Stimulated activated CD8-positive, alpha-beta memory T cell treated with anti-CD3 and anti-CD28 coated beads, Interleukin-7, amount 100 ng/mL, for 24 hours (primary cell): ENCODE data around the gene PPIF.

Experiments used
- DNase-seq: peaks from one replicate; pipeline ENCODE4 v3.0.0-alpha.2; 2020; ENCODE audit warnings: low read depth

Gene PPIF

DNA sequence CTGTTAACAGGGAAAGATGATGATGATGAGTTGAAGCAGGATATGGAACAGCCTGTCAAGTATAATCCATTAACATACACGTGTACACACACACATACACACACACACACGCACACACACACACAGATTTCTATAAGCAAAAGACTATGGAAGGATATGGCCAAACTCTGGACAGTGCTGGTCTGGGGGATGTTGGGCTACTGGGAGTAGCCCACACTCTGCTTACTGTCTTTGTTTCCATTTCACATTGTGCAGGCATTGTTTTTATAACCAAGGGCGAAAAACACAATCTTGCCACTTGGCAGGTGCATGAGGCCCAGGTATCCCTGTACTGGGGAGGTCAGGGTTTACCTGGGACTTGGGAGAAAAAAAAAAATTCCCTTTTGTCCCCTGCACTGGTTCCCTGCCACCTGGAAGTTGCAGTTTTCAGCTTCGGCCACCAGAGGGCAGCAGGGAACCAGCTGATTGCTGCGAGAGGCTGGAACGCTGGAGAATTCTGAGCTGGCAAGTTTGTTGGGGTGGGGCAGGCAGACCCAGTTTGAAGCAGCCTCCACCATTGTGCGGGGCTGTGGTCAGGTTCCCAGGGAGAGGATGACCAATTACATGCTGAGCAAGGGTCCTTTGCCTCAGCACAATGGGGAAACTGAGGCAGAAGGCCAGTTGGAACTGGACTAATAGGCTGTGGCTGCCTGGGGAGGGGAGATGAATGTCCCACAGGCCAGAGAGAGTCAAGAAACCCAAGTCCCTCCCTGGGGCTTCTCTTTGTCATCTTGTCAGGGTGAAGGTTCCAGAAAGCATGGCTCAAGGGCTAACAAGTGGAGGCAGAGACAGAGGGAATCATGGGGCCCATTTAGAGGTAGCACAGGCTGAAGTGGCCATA is 27.3 kb downstream of the PPIF start:
- DNase-seq = peak; percentile 68

DNA sequence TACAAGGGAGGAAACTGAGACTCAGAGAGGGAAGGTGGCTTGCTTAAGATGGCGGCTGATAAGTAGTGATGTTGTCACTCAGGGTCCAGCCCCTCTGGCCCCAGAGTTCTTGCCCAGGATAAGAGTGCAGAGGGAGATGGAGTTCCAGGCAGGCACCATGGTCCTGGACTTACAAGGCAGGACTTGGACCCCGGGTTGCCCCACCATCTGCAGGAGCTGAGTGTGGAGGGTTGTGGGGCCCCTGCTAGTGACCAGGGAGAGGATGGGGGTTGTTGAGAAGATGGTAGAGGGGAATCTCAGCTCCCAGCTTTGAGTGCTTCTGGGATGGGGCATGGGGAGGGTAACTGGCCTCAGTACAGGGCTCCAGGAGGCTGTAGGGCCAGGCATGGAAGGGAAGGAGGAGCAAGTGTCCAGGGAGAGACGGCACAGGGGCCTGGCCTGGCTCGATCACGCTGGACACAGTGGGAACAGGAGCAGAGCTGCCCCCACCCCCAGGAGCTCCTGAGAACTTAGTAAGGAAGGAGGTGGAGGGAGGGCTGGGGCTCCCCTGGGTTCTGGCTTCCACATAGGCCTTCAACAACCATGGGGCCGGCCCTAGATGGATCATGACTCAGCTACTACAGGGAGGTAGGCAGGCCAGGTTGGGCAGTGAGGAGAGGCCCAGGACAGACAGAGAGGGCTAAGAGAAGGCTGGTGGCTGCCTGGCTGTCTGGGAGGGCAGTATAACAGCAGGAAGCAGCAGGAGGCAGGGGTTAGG is 28.2 kb downstream of the PPIF start:
- no peak for DNase-seq

DNA sequence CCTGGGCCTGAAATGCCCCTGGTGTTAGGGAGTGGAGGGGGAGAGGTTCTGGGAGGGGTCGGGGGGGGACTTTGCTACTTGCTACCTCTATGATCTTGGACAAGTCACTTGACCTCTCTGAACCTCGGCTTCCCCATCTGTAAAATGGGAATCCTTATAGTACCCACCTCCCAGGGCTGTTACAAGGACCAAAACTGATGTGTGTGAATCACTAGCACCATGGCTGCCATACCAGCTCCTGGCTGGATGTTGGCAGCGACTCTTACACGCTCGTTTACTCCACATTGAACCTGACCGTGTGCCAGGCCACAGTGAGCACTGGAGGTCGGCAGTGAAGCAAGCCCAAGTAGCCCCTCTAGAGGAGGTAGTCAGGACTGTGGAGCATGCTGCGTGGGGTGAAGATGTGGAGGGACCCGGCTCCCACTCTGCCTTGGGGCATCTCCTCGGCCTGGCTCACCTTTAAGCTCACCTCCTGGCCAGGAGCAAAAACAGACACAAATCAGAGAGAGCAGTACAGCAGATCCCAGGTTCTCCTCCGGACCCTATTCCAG is 28.9 kb downstream of the PPIF start:
- DNase-seq = no peak

DNA sequence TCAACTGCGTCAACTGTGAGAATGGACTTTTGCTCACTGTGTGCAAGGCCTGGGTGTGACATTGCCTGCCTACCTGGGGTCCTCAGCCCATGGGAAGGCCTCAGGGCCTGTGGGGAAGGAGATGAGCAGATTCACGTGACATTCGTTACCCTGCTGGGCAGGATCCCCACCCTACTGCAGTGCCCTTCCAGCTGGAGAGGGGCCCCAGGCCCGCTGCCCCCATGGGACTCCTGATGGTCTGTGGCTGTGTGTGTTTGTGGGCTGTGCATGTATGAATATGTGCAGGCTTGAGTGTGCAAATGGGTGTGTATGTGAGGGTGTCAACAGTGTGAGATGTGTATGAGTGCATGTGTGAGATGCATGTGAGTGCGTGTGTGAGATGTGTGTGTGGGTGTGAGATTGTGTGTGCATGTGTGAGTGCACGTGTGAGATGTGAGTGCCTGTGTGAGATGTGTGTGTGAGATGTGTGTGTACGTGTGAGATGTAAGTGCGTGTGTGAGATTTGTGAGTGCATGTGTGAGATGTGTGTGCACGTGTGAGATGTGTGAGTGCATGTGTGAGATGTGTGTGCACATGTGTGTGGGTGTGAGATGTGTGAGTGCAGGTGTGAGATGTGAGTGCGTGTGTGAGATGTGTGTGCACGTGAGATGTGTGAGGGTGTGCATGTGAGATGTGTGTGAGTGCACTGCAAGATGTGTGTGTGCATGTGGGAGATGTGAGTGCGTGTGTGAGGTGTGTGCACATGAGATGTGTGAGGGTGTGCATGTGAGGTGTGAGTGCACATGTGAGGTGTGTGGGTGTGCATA is 29.7 kb downstream of the PPIF start:
- no peak for DNase-seq

DNA sequence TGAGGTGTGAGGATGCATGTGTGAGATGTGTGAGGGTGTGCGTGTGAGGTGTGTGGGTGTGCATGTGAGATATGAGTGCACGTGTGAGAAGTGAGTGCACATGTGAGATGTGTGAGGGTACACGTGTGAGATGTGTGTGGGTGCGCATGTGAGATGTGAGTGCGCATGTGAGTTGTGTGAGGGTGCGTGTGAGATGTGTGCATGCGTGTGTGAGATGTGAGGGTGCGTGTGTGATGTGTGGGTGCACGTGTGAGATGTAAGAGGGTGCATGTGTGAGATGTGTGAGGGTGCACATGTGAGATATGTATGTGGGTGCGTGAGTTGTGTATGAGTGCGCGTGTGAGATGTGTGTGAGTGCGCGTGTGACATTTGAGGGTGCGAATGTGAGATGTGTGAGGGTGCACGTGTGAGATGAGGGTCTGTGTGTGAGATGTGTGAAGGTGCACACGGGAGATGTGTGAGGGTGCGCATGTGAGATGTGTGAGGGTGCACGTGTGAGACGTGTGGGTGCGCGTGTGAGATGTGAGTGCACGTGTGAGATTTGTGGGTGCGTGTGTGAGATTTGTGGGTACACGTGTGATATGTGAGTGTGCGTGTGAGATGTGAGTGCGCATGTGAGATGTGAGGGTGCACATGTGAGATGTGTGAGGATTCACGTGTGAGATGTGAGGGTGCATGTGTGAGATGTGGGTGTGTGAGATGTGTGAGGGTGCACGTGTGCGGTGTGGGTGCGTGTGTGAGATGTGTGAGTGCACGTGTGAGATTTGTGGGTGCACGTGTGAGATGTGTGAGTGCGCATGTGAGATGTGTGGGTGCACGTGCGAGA is 30.5 kb downstream of the PPIF start:
- no peak for DNase-seq

DNA sequence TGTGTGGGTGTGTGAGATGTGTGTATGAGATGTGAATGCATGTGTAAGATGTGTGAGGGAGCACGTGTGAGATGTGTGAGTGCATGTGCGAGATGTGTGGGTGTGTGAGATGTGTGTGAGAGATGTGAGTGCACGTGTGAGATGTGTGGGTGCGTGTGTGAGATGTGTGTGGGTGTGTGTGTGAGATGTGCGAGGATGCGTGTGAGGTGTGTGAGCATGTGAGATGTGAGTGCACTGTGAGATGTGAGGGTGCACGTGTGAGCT is 31.0 kb downstream of the PPIF start:
- no peak for DNase-seq

DNA sequence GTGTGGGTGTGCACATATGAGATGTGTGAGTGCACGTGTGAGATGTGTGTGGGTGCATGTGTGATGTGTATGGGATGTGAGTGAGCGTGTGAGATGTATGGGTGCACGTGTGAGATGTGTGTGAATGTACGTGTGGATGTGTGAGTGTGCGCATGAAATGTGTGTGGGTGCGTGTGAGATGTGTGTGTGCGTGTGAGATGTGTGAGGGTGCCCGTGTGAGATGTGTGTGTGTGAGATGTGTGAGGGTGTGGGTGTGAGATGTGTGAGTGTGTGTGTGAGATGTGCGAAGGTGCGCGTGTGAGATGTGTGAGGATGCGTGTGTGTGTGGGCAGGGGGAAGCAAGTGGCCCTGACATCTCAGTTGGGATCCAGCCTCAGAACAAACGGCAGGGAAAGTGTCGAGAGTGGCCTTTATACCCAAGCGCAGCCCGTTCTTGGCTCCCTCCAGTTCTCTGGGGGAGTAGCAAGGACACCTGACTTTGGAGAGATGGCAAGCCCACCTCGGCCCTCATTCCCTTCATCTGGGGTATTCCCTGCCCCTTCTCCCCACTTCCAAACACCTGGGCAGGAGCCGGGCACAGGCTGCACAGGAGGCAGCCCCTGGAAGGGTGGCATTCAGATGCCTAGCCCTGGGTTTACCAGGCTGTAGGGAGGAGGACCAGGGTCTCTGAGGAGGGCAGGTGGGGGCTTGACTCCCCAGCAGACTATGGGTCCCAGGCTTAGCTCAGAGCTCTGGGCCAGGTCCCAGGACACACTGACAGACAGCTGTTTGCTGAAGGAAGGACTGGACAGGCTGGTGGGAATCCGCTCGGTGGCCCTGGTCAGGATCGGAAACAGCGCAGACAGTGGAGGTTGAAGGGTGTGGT is 31.6 kb downstream of the PPIF start:
- DNase-seq = no peak

DNA sequence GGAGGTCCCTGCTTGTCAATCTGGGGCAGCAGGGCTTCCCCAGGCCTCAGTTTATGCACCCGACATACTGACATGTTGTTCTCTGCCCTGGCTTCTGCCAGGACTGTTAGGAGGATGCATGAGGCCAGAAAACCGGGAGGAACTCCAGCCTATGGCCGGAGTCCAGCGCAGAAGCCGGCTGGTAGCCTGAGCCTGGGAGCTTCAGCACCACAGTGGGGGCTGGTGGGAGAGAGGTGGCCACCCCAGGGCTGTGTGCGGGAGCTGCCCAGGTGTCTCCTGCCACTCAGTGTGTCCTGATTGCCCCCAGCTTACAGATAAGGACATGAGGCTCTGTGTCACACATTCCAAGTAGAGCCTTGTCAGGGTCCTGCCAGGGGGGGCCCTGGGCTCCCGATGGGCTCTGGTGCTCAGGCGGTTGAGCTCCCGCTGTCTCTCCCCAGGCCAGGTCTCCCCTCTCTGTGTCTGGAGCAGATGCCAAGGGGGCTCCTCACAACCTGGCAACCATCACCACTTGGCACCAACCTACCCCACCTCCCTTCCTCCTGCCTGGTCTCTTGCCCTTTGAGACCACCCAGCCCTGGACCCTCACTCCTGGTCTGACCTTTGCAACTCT is 32.3 kb downstream of the PPIF start:
- no peak for DNase-seq

DNA sequence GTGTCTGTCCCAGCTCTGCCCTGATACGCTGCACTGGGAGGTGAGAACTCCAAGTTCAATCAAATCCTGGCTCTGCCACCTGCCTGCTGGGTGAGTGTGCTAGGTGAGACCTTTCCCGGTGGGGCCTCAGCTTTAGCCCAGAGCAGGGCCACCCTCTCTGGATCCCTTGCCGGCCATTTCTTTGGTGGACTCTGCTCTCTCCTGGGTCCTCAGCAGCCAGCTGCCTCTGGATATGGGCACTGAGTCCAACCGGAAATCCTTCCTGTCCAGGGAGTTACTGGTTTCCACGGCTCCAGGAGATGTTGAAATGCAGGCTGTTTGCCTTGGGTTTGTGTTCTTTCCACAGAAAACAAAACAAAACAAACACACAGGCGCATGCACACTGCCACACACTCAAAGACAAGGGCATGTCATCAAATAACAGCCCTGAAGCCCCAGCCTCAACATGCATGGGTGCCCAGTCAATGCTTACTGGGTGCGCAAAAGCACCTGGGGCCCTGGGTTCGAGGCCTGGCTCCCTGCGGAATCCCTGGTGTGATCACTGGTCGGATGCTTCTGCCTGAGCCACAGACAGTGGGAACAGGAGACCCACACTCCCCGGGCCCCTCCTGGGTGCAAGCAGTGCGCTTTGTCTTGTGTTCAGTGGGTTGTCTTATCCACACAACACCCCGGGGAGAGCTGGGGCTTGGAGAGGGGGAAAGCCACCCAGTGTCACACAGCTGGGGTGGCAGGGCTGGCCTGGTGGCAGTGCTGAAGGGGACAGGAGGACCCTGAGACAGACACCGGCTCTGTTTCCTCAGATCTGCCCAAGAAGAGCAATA is 33.1 kb downstream of the PPIF start:
- no peak for DNase-seq

DNA sequence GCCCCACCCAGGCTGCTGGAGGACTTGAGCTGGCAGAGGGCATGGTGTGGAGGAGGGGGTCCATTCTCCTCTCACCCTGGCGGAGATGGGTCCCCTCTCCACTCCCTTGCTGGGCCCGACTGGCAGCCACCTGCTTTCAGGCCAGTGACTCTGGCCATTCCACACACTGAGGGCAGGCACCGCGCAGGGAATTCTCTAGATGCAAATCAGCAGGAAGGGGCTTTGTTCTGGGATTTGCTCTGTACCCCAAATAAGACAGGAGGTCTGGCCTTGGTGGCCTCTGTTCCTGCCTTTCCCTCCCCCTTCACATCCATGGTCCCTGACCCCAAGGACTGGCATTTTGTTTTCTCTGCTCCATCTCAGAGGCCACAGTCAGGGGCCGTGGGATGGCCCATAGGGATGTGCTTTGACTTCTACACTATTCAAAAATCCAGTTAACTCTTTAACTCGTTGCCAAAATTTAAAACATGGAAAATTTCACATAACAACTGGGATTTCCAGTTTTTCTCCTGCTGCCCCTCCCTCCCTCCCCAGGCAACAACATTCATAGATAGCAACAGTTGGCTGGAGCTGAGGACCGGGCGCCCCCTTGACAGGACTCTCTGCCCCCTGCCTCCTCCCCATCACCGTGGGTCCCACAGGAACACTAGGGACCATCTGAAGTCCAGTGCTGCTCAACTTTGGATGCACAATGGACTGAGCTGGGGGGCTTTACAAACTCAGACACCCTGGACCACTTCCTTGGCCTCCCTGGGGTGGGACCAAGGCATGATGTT is 33.9 kb downstream of the PPIF start:
- DNase-seq = no peak

DNA sequence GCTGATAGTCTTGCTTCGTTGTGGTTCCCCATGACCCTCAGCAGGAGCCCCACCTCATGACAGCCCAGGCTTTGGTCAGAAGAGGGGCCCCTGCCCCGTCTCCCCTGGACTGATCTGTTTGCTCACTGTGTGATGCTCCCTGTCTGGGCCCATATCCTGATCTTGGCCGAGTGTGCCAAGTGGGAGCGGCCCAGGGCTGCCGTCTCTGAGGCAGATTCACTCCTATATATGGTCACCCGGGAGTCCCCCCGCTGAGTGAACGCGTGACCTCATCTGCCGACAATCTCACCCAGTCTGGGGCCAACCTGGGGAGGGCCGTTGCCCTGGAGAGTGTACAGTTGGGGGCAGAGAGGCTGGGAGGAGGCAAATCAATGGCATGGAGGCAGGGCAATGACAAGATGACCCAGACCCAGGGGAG is 34.5 kb downstream of the PPIF start:
- no peak for DNase-seq

DNA sequence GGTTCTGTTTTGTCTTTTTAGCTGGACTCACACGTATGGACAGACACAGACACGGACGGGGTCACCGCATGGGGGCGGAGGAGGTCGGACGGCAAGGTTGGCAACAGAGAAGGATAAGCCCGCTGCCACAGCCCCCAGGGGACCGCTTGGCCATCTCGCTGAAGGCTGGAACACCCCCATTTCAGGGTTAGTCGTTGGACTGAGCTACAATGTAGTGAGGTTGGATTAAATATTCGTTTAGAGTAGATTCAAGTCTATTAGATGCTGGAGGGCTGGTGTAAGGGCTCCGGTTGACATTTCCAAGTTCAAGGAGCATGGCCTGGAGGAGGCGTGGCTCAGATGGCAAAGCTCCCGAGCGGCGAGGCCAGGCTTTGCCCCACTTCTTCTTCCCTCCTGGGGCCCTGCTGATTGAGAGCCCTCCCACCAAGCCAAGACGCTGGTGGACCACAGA is 35.2 kb downstream of the PPIF start:
- no peak for DNase-seq

DNA sequence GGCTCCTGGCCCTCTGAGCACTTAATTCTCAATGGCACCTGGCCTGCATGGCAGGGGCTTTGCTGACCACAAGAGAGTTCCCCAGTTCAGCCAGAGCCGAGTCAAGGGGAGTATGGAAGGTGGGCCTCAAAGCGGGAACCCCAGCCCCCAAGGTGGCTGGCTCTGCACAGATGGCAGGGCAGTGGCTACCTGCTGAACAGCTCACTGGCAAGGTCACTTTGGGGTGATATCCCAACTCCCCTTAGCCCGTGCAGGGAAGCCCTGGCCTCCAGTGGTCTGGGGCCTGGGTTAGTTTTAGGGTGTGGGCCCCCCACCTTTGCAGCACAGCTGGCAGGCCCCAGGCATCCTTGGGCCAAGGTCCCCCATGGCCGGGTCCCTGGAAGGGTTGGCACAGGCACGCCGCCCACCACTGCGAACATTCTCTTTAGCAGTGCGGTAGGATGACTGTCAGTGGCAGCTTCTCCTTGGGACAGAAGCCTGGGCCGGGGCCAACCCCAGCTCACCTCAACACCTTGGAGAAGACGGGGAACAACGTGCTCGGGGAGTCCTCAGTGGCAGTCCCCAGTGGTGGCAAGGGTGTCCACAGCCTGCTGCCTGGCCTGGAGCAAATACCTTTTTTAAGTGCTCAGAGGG is 36.8 kb downstream of the PPIF start:
- DNase-seq = no peak

DNA sequence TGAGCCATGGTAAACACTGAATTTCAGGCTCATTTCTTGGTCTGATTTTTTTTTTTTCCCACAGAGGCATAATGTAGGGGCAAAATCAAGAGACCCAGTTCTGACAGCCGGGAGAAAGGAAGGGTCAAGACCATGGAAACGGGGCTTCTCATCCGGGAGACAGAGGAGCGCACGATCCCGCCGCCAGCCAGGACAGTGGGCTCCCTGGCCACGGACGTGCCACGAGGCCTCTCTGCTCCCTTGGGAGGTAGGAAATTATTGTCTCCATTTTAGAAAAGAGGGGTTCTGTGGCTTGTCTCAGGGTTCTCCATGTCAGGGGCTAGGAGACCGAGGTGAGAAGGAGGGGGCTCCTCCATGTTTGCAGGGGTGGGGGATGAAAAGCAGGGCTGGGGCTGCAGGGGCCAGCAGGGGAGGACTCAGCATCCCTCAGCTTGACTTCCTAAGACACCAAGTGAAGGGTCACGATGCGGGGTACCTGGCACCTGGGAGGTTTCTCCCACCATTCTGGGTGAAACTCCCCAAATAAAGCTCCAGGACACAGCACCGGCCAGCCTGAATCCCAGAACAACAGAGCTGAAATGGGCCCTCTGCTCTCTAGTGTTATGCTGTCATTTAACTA is 37.6 kb downstream of the PPIF start:
- DNase-seq = no peak

DNA sequence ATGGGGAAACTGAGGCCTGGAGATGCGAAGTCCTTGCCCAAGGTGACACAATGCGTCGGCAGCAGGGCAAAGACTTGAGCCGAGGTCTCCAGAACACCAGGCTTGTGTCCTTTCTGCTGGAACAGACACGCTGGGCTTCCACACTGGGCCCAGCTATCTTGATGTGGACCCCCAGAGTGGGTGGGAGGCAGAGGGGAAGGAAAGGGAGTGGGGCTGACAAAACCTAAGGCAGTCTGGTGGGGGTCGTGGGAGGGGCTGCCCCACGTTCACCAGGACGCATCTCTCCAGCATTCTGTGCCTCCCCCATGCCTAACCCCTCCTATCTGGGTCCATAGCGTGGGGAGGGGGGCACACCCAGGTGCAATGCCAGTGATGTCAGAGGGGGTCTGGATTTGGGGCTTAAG is 38.1 kb downstream of the PPIF start:
- DNase-seq = no peak

DNA sequence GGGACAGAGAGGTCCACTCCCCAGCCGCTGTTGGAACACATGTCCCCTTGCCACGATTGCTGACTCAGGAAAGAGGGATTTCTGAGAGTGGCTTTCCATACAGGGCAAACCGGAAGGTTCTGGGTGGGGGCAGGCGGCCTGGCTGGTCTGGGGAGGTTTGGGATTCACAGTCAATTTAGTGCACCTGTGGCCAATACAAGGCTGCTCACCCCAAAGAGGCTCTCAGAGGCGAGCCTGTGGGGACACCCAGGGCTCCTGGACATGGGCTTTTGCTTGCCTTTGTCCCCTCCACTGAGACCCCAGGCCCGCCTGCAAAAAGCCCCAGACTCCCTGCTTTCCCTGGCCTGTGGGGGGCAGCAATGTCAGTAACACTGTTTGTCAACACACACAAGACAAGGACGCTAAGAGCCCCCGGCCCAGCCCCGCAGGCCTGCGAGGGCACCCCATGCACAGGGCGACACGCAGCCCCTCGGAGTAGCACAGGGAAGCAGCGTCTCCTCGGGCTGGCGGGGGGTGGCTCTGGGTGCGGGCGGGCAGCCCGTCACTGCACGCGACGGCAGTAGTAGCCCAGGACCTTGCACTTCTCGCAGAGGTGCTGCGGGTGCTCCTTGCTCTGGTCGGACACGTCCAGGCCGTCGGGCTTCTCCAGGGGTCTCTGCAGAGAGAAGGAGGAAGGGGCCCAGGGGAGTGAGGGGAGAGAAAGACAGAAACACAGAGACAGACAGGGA is 38.7 kb downstream of the PPIF start:
- no peak for DNase-seq
